HEK293 (cell line): ENCODE data around the gene NINJ1.

ENCODE experiments used
- CTCF ChIA-PET: fragments of 350-600 bp; formaldehyde crosslinking; extraction: SDS; loops from one replicate; lab custom pipeline; 2021; ENCODE audit warnings: antibody characterized with exemption; lab: Yijun Ruan, JAX
- POLR2A ChIA-PET: fragments of 300-600 bp; formaldehyde crosslinking; extraction: SDS; loops from one replicate; lab custom pipeline; 2020; ENCODE audit warnings: antibody characterized with exemption, inconsistent platforms; lab: Yijun Ruan, JAX
- H3K27ac ChIP-seq: fragments of 200-500 bp; sonication (Bioruptor generic); 2 replicates; pipeline ENCODE4 v1.5.1; 2014; ENCODE audit warnings: low read depth, low read length, control low read depth, inconsistent platforms; ENCODE audit errors: extremely low read depth
- H3K36me3 ChIP-seq, 2 experiments: fragments of 200-500 bp in 1 of 2; sonication (Bioruptor generic) in 1 of 2; 1 replicate in 1 of 2; 2 replicates in 1 of 2; pipeline ENCODE4 v1.5.1; 2014 to 2017; ENCODE audit warnings: inconsistent platforms in 2 of 2, low read length in 2 of 2; ENCODE audit not compliant: control insufficient read depth in 2 of 2, insufficient read depth in 1 of 2
- H3K4me1 ChIP-seq: fragments of 200-500 bp; sonication (Bioruptor generic); 2 replicates; pipeline ENCODE4 v1.5.1; 2014; ENCODE audit warnings: mild to moderate bottlenecking, low read length, inconsistent platforms; ENCODE audit not compliant: control insufficient read depth, insufficient read depth
- H3K4me3 ChIP-seq: 2 replicates; pipeline ENCODE4 v1.5.1; 2011; ENCODE audit warnings: low read depth, mild to moderate bottlenecking, control low read depth, low read length, moderate library complexity
- H3K9me3 ChIP-seq: fragments of 200-500 bp; sonication (Bioruptor generic); 2 replicates; pipeline ENCODE4 v1.5.1; 2014; ENCODE audit warnings: low read depth, low read length, inconsistent platforms; ENCODE audit not compliant: control insufficient read depth, insufficient read depth
- GLI4 ChIP-seq: fragments of 450-650 bp; formaldehyde crosslinking; IDR thresholded peaks from 2 replicates; pipeline ENCODE4 v1.5.1; 2016; ENCODE audit warnings: missing biosample characterization, missing genetic modification characterization
- HOXC10 ChIP-seq: sonication (generic); formaldehyde crosslinking; IDR thresholded peaks from 2 replicates; pipeline ENCODE4 v1.8.1; 2023; ENCODE audit warnings: mild to moderate bottlenecking, missing genetic modification reagents
- PATZ1 ChIP-seq: fragments of 450-650 bp; formaldehyde crosslinking; IDR thresholded peaks from 2 replicates; pipeline ENCODE4 v1.5.1; 2016; ENCODE audit warnings: missing biosample characterization, missing genetic modification characterization
- RBAK ChIP-seq: fragments of 450-650 bp; formaldehyde crosslinking; IDR thresholded peaks from 2 replicates; pipeline ENCODE4 v1.5.1; 2016; ENCODE audit warnings: missing biosample characterization, missing genetic modification characterization
- SALL2 ChIP-seq: fragments of 450-650 bp; formaldehyde crosslinking; IDR thresholded peaks from 2 replicates; pipeline ENCODE4 v1.5.0; 2017; ENCODE audit warnings: missing biosample characterization, mild to moderate bottlenecking, missing genetic modification characterization, borderline replicate concordance
- YY2 ChIP-seq: fragments of 450-650 bp; formaldehyde crosslinking; IDR thresholded peaks from 2 replicates; pipeline ENCODE4 v1.5.1; 2016; ENCODE audit warnings: missing biosample characterization, missing genetic modification characterization
- ZBTB48 ChIP-seq: fragments of 450-650 bp; formaldehyde crosslinking; IDR thresholded peaks from 2 replicates; pipeline ENCODE4 v1.5.1; 2016; ENCODE audit warnings: missing biosample characterization, missing genetic modification characterization
- ZFP37 ChIP-seq: fragments of 450-650 bp; formaldehyde crosslinking; IDR thresholded peaks from 2 replicates; pipeline ENCODE4 v1.5.1; 2016; ENCODE audit warnings: missing biosample characterization, missing genetic modification characterization
- ZFP41 ChIP-seq: fragments of 450-650 bp; formaldehyde crosslinking; IDR thresholded peaks from 2 replicates; pipeline ENCODE4 v1.5.1; 2016; ENCODE audit warnings: missing biosample characterization, missing genetic modification characterization, borderline replicate concordance
- ZNF132 ChIP-seq: fragments of 450-650 bp; formaldehyde crosslinking; IDR thresholded peaks from 2 replicates; pipeline ENCODE4 v1.5.1; 2017; ENCODE audit warnings: missing biosample characterization, missing genetic modification characterization, borderline replicate concordance
- ZNF133 ChIP-seq: fragments of 450-650 bp; formaldehyde crosslinking; IDR thresholded peaks from 2 replicates; pipeline ENCODE4 v1.5.1; 2016; ENCODE audit warnings: missing biosample characterization, missing genetic modification characterization
- ZNF292 ChIP-seq: fragments of 450-650 bp; formaldehyde crosslinking; IDR thresholded peaks from 2 replicates; pipeline ENCODE4 v1.5.1; 2016; ENCODE audit warnings: low read depth, missing biosample characterization, missing genetic modification characterization, borderline replicate concordance
- ZNF350 ChIP-seq: fragments of 450-650 bp; formaldehyde crosslinking; IDR thresholded peaks from 2 replicates; pipeline ENCODE4 v1.5.0; 2017; ENCODE audit warnings: missing biosample characterization, mild to moderate bottlenecking, missing genetic modification characterization
- ZNF433 ChIP-seq: fragments of 450-650 bp; formaldehyde crosslinking; IDR thresholded peaks from 2 replicates; pipeline ENCODE4 v1.5.1; 2016; ENCODE audit warnings: missing biosample characterization, missing genetic modification characterization, low read depth
- ZNF473 ChIP-seq: fragments of 450-650 bp; formaldehyde crosslinking; IDR thresholded peaks from 2 replicates; pipeline ENCODE4 v1.5.1; 2017; ENCODE audit warnings: missing biosample characterization, missing genetic modification characterization
- ZNF544 ChIP-seq: fragments of 450-650 bp; formaldehyde crosslinking; IDR thresholded peaks from 2 replicates; pipeline ENCODE4 v1.5.0; 2017; ENCODE audit warnings: missing biosample characterization, missing genetic modification characterization
- ZNF549 ChIP-seq: fragments of 450-650 bp; IDR thresholded peaks from 2 replicates; pipeline ENCODE4 v1.5.1; 2018; ENCODE audit warnings: missing biosample characterization, missing genetic modification characterization, mild to moderate bottlenecking, inconsistent platforms, moderate library complexity
- ZNF830 ChIP-seq: fragments of 450-650 bp; IDR thresholded peaks from 2 replicates; pipeline ENCODE4 v1.5.0; 2018; ENCODE audit warnings: missing biosample characterization, missing genetic modification characterization, low read depth, mild to moderate bottlenecking, moderate library complexity
- TF ChIP-seq, protein P1 (sequence below): fragments of 450-650 bp; formaldehyde crosslinking; IDR thresholded peaks from 2 replicates; pipeline ENCODE4 v1.5.1; 2016; ENCODE audit warnings: missing biosample characterization, missing genetic modification characterization, low read depth
- TF ChIP-seq, protein P2 (sequence below): sonication (generic); formaldehyde crosslinking; IDR thresholded peaks from 2 replicates; pipeline ENCODE4 v1.8.1; 2022; ENCODE audit warnings: mild to moderate bottlenecking, moderate library complexity, missing genetic modification reagents
- TF ChIP-seq, protein P3 (sequence below): fragments of 450-650 bp; formaldehyde crosslinking; IDR thresholded peaks from 2 replicates; pipeline ENCODE4 v1.5.1; 2017; ENCODE audit warnings: missing biosample characterization, missing genetic modification characterization
- TF ChIP-seq, protein P4 (sequence below): fragments of 450-650 bp; IDR thresholded peaks from 2 replicates; pipeline ENCODE4 v1.5.1; 2018; ENCODE audit warnings: missing biosample characterization, missing genetic modification characterization

Gene NINJ1

GRCh38 chr9:93111001-93111370 lies 23.1 kb downstream of the NINJ1 start (continued):
- TF ChIP-seq ZNF133 (tag by site-specific recombination) = no peak
- TF ChIP-seq, protein P1, sequence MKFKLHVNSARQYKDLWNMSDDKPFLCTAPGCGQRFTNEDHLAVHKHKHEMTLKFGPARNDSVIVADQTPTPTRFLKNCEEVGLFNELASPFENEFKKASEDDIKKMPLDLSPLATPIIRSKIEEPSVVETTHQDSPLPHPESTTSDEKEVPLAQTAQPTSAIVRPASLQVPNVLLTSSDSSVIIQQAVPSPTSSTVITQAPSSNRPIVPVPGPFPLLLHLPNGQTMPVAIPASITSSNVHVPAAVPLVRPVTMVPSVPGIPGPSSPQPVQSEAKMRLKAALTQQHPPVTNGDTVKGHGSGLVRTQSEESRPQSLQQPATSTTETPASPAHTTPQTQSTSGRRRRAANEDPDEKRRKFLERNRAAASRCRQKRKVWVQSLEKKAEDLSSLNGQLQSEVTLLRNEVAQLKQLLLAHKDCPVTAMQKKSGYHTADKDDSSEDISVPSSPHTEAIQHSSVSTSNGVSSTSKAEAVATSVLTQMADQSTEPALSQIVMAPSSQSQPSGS (tag by site-specific recombination) = no peak
- TF ChIP-seq PATZ1 = no peak

DNA sequence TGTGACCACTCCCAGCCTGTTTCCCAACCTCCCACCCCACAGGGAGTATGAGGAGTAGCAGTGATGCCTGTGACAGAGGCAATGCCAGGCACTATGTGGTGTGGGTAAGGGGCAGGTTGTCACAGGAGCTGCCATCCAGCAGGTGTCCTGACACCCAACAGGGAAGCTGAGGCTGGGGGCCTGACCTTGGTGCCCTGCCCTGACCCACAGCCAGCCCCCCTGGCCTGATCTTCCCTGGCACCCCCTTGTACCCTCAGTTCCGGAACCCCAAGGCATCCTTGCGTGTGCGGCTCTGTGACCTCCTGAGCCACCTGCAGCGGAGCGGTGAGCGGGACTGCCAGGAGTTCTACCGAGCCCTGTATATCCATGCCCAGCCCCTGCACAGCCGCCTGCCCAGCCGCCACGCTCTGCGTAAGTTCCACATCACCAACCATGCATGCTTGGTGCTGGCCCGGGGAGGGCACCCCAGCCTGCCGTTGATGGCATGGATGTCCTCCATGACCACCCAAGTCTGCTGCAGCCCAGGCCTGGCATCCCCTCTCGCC lies 23.7 kb downstream of the NINJ1 start:
- Histone ChIP-seq H3K4me1 (no peaks in the 10 kb centered on the region), H3K9me3 (no peaks in the 10 kb centered on the region), H3K27ac (no peak overlapping the region), H3K36me3 (peaks cover 0 to 26% of the 10 kb centered on the region in 2 experiments; a peak in 2 of 3 replicates), H3K4me3 (no peak overlapping the region)
- ChIA-PET CTCF (interaction anchor here (0.6 to 3.3 kb wide), 9 partner anchors 7 to 1203 kb away, joined by 3 to 43 read pairs (median 3); no protein-coding TSS in a partner anchor), POLR2A (no interaction called here)
- TF ChIP-seq HOXC10 (CRISPR knock-in tag) = no peak
- no peak for TF ChIP-seq ZBTB48 (tag by site-specific recombination)
- TF ChIP-seq, protein P2, sequence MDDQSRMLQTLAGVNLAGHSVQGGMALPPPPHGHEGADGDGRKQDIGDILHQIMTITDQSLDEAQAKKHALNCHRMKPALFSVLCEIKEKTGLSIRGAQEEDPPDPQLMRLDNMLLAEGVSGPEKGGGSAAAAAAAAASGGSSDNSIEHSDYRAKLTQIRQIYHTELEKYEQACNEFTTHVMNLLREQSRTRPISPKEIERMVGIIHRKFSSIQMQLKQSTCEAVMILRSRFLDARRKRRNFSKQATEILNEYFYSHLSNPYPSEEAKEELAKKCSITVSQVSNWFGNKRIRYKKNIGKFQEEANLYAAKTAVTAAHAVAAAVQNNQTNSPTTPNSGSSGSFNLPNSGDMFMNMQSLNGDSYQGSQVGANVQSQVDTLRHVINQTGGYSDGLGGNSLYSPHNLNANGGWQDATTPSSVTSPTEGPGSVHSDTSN = no peak
- TF ChIP-seq ZNF544 (tag by site-specific recombination) = no peak
- no peak for TF ChIP-seq ZNF132 (tag by site-specific recombination)
- no peak for TF ChIP-seq SALL2
- TF ChIP-seq YY2 (tag by site-specific recombination) = no peak
- no peak for TF ChIP-seq ZNF433
- no peak for TF ChIP-seq ZNF350 (tag by site-specific recombination)

GRCh38 chr9:93108291-93109041 lies 25.6 kb downstream of the NINJ1 start:
- CTCF ChIA-PET = interaction anchor here (0.5 to 3.3 kb wide), 44 partner anchors 10 to 475 kb away, joined by 3 to 43 read pairs (median 4); partner anchors contain the start of gene NINJ1
- Histone ChIP-seq H3K4me3 (no peak overlapping the region), H3K27ac (no peak overlapping the region), H3K9me3 (no peaks in the 10 kb centered on the region), H3K4me1 (no peaks in the 10 kb centered on the region), H3K36me3 (peaks cover 0 to 22% of the 10 kb centered on the region in 2 experiments; a peak in 2 of 3 replicates)
- POLR2A ChIA-PET = interaction anchor here (0.8 kb wide), 1 partner anchor 12 kb away, joined by 3 read pairs; the partner anchor contains the start of gene CARD19
- TF ChIP-seq ZNF830 (tag by site-specific recombination) = no peak
- no peak for TF ChIP-seq ZNF473 (tag by site-specific recombination)
- no peak for TF ChIP-seq GLI4 (tag by site-specific recombination)
- no peak for TF ChIP-seq ZFP37 (tag by site-specific recombination)
- TF ChIP-seq RBAK (tag by site-specific recombination) = no peak
- TF ChIP-seq ZNF549 (tag by site-specific recombination) = no peak
- TF ChIP-seq, protein P3, sequence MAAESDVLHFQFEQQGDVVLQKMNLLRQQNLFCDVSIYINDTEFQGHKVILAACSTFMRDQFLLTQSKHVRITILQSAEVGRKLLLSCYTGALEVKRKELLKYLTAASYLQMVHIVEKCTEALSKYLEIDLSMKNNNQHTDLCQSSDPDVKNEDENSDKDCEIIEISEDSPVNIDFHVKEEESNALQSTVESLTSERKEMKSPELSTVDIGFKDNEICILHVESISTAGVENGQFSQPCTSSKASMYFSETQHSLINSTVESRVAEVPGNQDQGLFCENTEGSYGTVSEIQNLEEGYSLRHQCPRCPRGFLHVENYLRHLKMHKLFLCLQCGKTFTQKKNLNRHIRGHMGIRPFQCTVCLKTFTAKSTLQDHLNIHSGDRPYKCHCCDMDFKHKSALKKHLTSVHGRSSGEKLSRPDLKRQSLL (tag by site-specific recombination) = no peak
- TF ChIP-seq ZNF292 = no peak
- TF ChIP-seq ZFP41 (tag by site-specific recombination) = no peak
- TF ChIP-seq, protein P4, sequence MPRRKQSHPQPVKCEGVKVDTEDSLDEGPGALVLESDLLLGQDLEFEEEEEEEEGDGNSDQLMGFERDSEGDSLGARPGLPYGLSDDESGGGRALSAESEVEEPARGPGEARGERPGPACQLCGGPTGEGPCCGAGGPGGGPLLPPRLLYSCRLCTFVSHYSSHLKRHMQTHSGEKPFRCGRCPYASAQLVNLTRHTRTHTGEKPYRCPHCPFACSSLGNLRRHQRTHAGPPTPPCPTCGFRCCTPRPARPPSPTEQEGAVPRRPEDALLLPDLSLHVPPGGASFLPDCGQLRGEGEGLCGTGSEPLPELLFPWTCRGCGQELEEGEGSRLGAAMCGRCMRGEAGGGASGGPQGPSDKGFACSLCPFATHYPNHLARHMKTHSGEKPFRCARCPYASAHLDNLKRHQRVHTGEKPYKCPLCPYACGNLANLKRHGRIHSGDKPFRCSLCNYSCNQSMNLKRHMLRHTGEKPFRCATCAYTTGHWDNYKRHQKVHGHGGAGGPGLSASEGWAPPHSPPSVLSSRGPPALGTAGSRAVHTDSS (tag by site-specific recombination) = no peak
